ENCODE data around the gene TCAP.
A peak's percentile ranks its signal among the peaks of the same experiment; 100 is the strongest.

Gene TCAP

DNA sequence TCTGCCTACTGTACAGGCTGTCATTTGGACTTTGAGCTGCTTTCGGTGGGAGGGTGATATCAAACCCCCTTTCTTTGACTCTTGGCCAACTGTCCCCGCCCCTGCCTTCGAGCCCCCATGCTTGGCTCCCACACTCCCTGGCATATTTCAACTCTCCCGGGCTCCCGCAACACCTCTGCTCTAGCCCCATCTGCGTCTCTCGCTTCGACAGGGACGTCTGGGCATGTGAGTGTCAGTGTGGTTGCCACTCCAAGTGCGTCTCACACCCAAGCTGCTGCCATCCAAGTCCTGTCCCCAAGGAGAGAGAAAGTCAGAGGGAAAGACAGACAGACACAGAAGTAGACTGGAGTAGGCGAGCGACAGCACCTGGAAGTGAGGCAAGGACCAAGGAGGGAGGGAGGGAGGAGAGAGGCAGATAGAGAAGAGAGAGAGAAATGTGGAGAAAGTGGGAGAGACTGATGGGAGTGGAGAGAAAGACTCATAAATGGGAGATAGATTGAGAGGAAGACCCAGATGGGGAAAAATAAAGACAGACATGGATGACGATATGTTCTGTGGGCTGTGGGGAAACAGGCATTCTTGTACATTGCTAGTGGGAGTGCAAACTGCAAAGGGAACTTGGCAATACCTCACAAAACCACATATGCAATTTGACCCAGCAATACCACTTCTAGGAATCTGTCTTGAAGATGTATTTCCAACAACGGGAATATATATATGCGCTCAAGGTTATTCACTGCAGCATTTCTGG, 16.4 kb upstream of the TCAP start:
- no peak for DNase-seq (ENCODE audit: low read depth in 2 of 3, low spot score in 1 of 3)

DNA sequence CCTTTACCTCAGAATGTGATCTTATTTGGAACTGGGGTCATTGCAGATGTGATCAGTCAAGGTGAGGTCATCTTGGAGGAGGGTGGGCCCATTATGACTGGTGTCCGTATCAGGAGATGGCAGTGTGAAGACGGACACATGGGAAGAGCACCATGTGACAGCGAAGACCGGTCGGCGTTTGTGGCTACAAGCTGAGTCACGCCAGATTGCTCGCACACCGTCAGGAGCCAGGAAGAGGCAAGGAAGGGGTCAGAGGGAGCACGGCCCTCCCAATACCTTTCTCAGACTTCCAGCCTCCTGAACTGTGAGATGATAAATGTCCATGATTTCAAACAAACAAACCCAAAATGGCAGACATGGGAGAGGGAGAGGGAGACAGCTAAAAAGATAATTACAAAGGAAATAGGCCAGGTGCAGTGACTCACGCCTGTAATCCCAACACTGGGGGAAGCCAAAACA, 15.0 kb upstream of the TCAP start:
- no peak for DNase-seq (ENCODE audit: low read depth in 2 of 3, low spot score in 1 of 3)

DNA sequence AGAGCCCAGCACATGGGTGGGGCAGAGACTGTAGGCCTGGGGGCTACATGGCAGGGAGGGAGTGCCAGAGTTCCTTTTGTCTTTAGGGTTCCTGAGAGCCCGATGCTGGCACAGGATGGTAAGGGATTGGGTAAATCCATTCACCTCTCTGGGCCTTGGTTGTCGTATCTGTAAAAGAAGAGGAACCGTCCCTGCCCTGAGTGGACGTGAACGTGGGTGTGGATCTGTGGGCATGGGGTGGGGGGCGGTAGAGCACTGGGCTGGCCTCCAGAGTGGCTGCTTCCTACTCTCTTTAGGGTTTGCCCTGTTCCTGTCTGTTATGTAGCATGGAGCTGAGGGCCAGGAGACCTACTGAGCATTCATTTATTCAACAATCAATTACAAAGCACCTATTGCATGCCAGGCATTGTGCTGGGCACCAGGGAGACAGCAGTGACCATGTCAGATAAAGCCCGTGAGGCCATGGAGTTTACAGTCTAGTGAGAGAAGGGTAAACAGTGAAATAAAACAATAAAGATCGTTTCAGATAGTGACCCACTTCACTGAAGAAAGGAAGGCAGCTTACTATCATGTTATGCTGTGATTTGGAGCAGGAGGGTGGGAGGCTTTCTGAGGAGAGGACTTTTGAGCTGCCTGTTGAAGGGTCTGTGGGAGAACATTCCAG, 13.1 kb upstream of the TCAP start:
- no peak for DNase-seq (ENCODE audit: low read depth in 2 of 3, low spot score in 1 of 3)

GRCh38 chr17:39652587-39653315, 12.4 kb upstream of the TCAP start:
- no peak for DNase-seq (ENCODE audit: low read depth in 2 of 3, low spot score in 1 of 3)

DNA sequence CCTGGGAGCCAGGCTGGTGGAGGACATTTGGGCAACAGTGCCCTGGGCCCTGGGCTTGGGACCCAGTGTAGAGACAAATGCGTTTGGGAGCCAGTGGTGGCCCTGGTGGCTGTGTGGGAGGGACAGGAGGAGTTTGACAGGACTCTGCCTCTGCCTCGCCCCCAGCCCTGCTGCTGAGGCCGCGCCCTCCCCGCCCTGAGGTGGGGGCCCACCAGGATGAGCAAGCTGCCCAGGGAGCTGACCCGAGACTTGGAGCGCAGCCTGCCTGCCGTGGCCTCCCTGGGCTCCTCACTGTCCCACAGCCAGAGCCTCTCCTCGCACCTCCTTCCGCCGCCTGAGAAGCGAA, 11.9 kb upstream of the TCAP start:
- DNase-seq (ENCODE audit: low read depth in 2 of 3, low spot score in 1 of 3) = no peak

- peak; percentile 63 to 87 (median 79) for DNase-seq (ENCODE audit: low read depth in 2 of 3, low spot score in 1 of 3)
These were observed 11.4 kb upstream of the TCAP start for GRCh38 chr17:39653662-39654331.

DNA sequence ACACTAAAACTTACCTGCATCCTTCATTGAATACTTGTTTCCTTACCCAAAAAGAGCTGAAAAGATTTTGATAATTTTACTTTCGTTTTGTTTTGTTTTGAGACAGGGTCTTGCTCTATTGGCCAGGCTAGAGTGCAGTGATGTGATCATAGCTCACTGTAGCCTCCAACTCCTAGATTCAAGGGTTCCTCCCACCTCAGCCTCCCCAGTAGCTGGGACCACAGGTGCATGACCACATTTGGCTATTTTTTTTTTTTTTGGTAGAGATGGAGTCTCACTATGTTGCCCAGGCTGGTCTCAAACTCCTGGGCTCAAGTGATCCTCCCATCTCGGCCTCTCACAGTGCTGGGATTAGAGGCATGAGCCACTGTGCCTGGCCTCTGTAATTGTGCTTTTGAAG, 10.0 kb upstream of the TCAP start:
- no peak for DNase-seq (ENCODE audit: low read depth in 2 of 3, low spot score in 1 of 3)

DNA sequence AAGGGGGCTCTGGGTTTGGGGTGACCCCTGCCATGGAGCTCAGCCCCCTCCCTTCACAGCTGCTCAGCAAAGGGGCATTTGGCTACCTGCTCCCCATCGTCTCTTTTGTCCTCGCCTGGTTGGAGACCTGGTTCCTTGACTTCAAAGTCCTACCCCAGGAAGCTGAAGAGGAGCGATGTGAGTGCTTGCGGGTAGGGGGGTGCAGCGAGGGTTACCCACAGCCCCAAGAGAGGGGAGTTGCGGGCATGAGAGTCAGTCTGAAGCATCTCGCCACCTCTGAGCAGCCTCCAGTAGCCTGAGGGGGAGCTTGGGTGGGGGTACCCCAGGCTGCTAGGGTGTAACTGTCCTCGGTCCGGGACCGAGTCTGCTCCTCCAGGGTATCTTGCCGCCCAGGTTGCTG, 6.8 kb upstream of the TCAP start:
- DNase-seq (ENCODE audit: low read depth in 2 of 3, low spot score in 1 of 3) = no peak

- no peak for DNase-seq (ENCODE audit: low read depth in 2 of 3, low spot score in 1 of 3)
These were observed 6.4 kb upstream of the TCAP start for GRCh38 chr17:39658760-39659159.

GRCh38 chr17:39659279-39660010, 5.7 kb upstream of the TCAP start:
- no peak for DNase-seq (ENCODE audit: low read depth in 2 of 3, low spot score in 1 of 3)

DNA sequence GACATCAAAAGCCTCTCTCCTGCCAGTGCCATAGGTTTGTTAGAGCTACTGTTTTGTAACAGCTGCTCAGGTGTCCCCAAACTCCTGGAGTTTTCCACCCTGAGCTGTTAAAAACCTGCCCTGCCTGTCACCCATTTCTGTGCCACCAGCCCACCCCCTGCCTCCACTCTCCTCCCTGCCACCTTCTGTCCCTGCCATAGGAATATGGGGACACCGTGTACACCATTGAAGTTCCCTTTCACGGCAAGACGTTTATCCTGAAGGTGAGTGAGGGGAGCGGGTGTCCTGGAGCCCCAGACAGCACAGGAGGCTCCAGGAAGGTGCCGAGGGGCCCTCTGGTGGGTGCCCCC, 5.2 kb upstream of the TCAP start:
- DNase-seq (ENCODE audit: low read depth in 2 of 3, low spot score in 1 of 3) = no peak

GRCh38 chr17:39660397-39661385, 4.5 kb upstream of the TCAP start:
- DNase-seq (ENCODE audit: low read depth in 2 of 3, low spot score in 1 of 3) = no peak

GRCh38 chr17:39661744-39662541, 3.2 kb upstream of the TCAP start:
- DNase-seq (ENCODE audit: low read depth in 2 of 3, low spot score in 1 of 3) = no peak

DNA sequence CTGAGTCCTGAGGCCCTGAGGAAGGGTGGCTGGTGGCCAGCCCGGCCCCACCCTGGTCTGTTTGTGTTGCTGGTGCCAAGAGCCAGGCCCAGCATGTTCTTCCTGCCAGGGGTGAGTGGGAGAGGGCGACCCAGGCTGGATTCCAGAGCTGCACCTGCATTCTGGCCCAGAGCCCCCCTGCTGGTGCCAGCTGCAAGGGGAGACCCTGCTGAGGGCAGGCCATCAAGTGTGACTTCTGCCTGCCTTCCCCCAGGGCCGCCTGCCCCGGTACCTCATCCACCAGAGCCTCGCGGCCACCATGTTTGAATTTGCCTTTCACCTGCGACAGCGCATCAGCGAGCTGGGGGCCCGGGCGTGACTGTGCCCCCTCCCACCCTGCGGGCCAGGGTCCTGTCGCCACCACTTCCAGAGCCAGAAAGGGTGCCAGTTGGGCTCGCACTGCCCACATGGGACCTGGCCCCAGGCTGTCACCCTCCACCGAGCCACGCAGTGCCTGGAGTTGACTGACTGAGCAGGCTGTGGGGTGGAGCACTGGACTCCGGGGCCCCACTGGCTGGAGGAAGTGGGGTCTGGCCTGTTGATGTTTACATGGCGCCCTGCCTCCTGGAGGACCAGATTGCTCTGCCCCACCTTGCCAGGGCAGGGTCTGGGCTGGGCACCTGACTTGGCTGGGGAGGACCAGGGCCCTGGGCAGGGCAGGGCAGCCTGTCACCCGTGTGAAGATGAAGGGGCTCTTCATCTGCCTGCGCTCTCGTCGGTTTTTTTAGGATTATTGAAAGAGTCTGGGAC, 2.4 kb upstream of the TCAP start:
- no peak for DNase-seq (ENCODE audit: low read depth in 2 of 3, low spot score in 1 of 3)

DNA sequence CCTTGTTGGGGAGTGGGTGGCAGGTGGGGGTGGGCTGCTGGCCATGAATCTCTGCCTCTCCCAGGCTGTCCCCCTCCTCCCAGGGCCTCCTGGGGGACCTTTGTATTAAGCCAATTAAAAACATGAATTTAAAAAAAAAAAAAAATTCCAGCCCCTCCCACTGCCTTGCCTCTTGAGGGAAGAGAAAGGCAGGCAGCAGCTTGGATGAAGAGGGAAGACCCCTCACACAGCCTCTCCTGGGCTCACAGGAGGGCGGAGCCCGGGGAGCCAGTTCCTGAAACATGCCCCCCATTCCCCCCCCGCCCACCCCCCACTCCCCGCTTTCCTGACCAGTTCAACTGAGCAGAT, 1.8 kb upstream of the TCAP start:
- no peak for DNase-seq (ENCODE audit: low read depth in 2 of 3, low spot score in 1 of 3)

DNA sequence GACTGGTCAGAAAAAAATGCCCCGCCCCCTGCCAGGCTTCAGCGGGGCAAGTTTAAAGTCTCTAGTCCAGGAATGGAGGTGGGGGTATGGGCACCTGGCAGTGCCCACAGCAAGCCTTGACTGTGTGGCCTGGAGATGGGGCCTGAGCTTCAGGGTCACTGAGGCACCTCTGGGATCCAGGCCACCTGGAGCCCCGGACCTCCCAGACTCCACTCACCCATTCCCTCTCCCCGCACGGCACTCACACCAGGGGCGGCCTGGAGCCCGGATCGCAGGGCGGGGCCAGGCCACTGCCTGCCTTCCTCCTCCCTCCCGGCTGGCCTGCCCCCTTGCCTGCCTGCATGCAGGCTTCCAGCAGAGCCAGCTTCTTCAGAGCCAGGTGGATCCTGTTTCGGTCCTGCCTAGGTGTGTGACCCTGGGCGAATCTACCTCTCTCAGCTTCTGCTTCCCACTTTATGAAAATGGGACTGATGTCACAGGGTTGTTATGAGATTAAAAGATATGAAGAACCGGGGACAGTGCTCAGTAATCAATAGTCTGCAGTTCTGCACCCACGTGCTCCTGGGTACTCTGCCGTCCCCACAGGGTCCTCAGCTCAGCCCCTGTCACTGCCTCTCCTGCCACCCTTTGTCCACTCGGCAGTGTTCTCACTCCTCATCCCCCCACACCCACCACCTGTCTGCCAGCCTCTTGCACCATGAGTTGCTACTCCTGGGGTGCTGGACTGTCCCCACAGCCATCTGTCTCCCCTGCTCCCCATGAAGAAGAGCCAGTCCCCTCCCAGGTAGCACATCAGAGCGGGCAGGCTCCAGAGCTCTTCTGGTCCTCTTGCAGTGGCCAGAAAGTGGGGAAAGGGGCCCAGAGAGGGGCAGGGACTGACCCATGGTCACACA, 1.2 kb upstream of the TCAP start:
- DNase-seq (ENCODE audit: low read depth in 2 of 3, low spot score in 1 of 3) = no peak

- DNase-seq (ENCODE audit: low read depth in 2 of 3, low spot score in 1 of 3) = no peak
These were observed 584 bp downstream of the TCAP start for GRCh38 chr17:39665642-39666224.

All from stimulated activated CD4-positive, alpha-beta T cell treated with anti-CD3 and anti-CD28 coated beads, Interleukin-12 subunit alpha, Interleukin-12 subunit beta, amount 100 ng/mL, for 48 hours (primary cell).